ENCODE data around the gene C6orf120. TPM values are rescaled to one million over a fixed set of nuclear protein-coding genes. Genes with fewer than 3 reads are reported as not detected.

The C6orf120 gene
- total and polyA plus RNA-seq, 7 donors: 9.2 to 42.1 (median 18.7) TPM

GRCh38 chr6:169709293-169709692, 7.4 kb downstream of the C6orf120 start:
- TF ChIP-seq CTCF (IDR thresholded peaks at IDR 0.05): no peak
- H3K9me3 ChIP-seq: no peaks in the 10 kb centered on the region
- intact Hi-C loops (cut with DNase I): no loop called here
- no peaks in the 10 kb centered on the region for H3K27me3 ChIP-seq (ENCODE audit: insufficient read depth in 3 of 3, low read length in 2 of 3)
- ATAC-seq (no peak), DNase-seq (no peak)
- peaks cover 11% of the 10 kb centered on the region for H3K4me1 ChIP-seq
- H3K27ac ChIP-seq: no peak overlapping the region
- H3K4me3 ChIP-seq: no peak overlapping the region
- peaks cover 6 to 95% of the 10 kb centered on the region in 2 donors for H3K36me3 ChIP-seq (ENCODE audit: insufficient read depth in 1 of 2, low read depth in 1 of 2)

- peaks cover 3 to 95% of the 10 kb centered on the region in 2 donors for H3K36me3 ChIP-seq (ENCODE audit: insufficient read depth in 1 of 2, low read depth in 1 of 2)
- H3K4me1 ChIP-seq: peaks cover 4% of the 10 kb centered on the region
- H3K27me3 ChIP-seq (ENCODE audit: insufficient read depth in 3 of 3, low read length in 2 of 3): no peaks in the 10 kb centered on the region
- intact Hi-C loops (cut with DNase I): no loop called here
- DNase-seq (no peak), ATAC-seq (no peak)
- no peak for TF ChIP-seq CTCF (IDR thresholded peaks at IDR 0.05)
- H3K9me3 ChIP-seq: no peaks in the 10 kb centered on the region
- WGBS, 3 donors: 75 to 87% (median 84%) methylated on average over 3 of the region's 3 CpGs
- no peak overlapping the region for H3K4me3 ChIP-seq
- H3K27ac ChIP-seq: no peak overlapping the region
Observed at GRCh38 chr6:169710009-169710408, 8.1 kb downstream of the C6orf120 start.

GRCh38 chr6:169714178-169714577, 12.3 kb downstream of the C6orf120 start:
- ATAC-seq: no peak
- no peak for DNase-seq
- Histone ChIP-seq H3K36me3 (ENCODE audit: insufficient read depth in 1 of 2, low read depth in 1 of 2) (peaks cover 3 to 91% of the 10 kb centered on the region in 2 donors), H3K9me3 (no peaks in the 10 kb centered on the region), H3K27me3 (ENCODE audit: insufficient read depth in 3 of 3, low read length in 2 of 3) (no peaks in the 10 kb centered on the region), H3K27ac (no peak overlapping the region), H3K4me3 (no peak overlapping the region), H3K4me1 (peaks cover 2% of the 10 kb centered on the region)
- WGBS, 3 donors: 96 to 100% (median 97%) methylated on average over 2 of the region's 2 CpGs
- TF ChIP-seq CTCF (IDR thresholded peaks at IDR 0.05): no peak
- intact Hi-C loops (cut with DNase I): no loop called here

- peaks cover 3 to 87% of the 10 kb centered on the region in 2 donors for H3K36me3 ChIP-seq (ENCODE audit: insufficient read depth in 1 of 2, low read depth in 1 of 2)
Observed at GRCh38 chr6:169714595-169714994, 12.7 kb downstream of the C6orf120 start.

More at GRCh38 chr6:169714595-169714994, 12.7 kb downstream of the C6orf120 start:
- no peak overlapping the region for H3K27ac ChIP-seq
- intact Hi-C loops (cut with DNase I): no loop called here
- peaks cover 6% of the 10 kb centered on the region for H3K4me1 ChIP-seq
- WGBS, 3 donors: 94 to 95% (median 94%) methylated on average over 9 of the region's 9 CpGs
- H3K9me3 ChIP-seq: no peaks in the 10 kb centered on the region
- DNase-seq (no peak), ATAC-seq (no peak)
- no peak overlapping the region for H3K4me3 ChIP-seq
- TF ChIP-seq CTCF (IDR thresholded peaks at IDR 0.05): no peak
- no peaks in the 10 kb centered on the region for H3K27me3 ChIP-seq (ENCODE audit: insufficient read depth in 3 of 3, low read length in 2 of 3)

Data from psoas muscle (tissue), 8 donors.